Bronchial epithelial cell (primary cell): Measurements from ENCODE around the gene POLR3F. TPM values are rescaled to one million over a fixed set of nuclear protein-coding genes. Genes with fewer than 3 reads are reported as not detected.

Experiments used
- DNase-seq: peaks from one replicate; pipeline ENCODE4 v3.0.0-alpha.2; 2010; ENCODE audit warnings: low read depth
- FAIRE-seq: peaks from 2 replicates; lab custom pipeline; 2011; peaks lifted over from hg19 to GRCh38; lab: Jason Lieb, UNC
- H3K27me3 ChIP-seq: 2 replicates; pipeline ENCODE4 v1.5.1; 2011; ENCODE audit warnings: low read length; ENCODE audit not compliant: control insufficient read depth, insufficient read depth
- H3K36me3 ChIP-seq: 2 replicates; pipeline ENCODE4 v1.5.1; 2011; ENCODE audit warnings: low read length; ENCODE audit not compliant: control insufficient read depth, insufficient read depth
- H3K4me3 ChIP-seq: 2 replicates; pipeline ENCODE4 v1.5.1; 2011; ENCODE audit warnings: mild to moderate bottlenecking, low read depth, low read length, control low read depth
- total RNA-seq: library from RNA; depleted of rRNA; stranded (reverse); fragments of >200 nt; gene quantifications from 2 replicates; pipeline ENCODE4 v1.2.1, GENCODE V29; 2014
- TF ChIP-seq, protein P1 (sequence below): IDR thresholded peaks from 2 replicates; pipeline ENCODE4 v1.5.1; 2011; ENCODE audit warnings: mild to moderate bottlenecking, moderate library complexity, low read length, control low read depth, inconsistent platforms; ENCODE audit not compliant: insufficient read depth, severe bottlenecking

The POLR3F gene
- total RNA-seq, 1 donor from 2014 or later: 6.3 TPM

- no peak overlapping the region for H3K4me3 ChIP-seq
- no peaks in the 10 kb centered on the region for H3K27me3 ChIP-seq
- DNase-seq (no peak), FAIRE-seq (no peak)
- TF ChIP-seq, protein P1, sequence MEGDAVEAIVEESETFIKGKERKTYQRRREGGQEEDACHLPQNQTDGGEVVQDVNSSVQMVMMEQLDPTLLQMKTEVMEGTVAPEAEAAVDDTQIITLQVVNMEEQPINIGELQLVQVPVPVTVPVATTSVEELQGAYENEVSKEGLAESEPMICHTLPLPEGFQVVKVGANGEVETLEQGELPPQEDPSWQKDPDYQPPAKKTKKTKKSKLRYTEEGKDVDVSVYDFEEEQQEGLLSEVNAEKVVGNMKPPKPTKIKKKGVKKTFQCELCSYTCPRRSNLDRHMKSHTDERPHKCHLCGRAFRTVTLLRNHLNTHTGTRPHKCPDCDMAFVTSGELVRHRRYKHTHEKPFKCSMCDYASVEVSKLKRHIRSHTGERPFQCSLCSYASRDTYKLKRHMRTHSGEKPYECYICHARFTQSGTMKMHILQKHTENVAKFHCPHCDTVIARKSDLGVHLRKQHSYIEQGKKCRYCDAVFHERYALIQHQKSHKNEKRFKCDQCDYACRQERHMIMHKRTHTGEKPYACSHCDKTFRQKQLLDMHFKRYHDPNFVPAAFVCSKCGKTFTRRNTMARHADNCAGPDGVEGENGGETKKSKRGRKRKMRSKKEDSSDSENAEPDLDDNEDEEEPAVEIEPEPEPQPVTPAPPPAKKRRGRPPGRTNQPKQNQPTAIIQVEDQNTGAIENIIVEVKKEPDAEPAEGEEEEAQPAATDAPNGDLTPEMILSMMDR: no peak
- no peaks in the 10 kb centered on the region for H3K36me3 ChIP-seq
Observed at GRCh38 chr20:18431206-18431605, 36.0 kb upstream of the POLR3F start.

- no peak for FAIRE-seq
Observed at GRCh38 chr20:18436847-18437246, 30.3 kb upstream of the POLR3F start.

DNA sequence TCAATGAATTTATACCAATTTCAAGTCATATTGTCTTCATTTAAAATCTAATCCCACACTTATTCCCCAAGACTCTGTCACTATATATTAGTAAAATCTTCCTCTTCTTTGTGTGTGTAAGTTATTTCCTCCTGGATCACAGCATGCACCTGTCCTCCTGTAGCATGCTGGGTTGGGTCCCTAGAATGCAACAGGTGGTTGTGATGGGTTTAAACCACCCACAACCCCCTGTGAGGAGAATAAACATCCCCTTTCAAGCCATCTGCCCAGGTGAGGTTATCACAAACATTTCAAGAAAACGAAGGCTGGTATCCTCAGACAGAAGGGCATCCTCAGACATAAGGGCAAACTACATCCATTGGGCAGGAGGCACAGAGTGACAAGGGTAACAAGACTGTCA lies 26.8 kb upstream of the POLR3F start:
- no peaks in the 10 kb centered on the region for H3K36me3 ChIP-seq
- no peak overlapping the region for H3K4me3 ChIP-seq
- no peak for FAIRE-seq
- H3K27me3 ChIP-seq: no peaks in the 10 kb centered on the region
- TF ChIP-seq, protein P1: no peak
- no peak for DNase-seq

More at GRCh38 chr20:18436847-18437246, 30.3 kb upstream of the POLR3F start:
- no peaks in the 10 kb centered on the region for H3K36me3 ChIP-seq
- DNase-seq: no peak
- H3K27me3 ChIP-seq: no peaks in the 10 kb centered on the region
- no peak overlapping the region for H3K4me3 ChIP-seq
- TF ChIP-seq, protein P1: no peak

GRCh38 chr20:18443886-18444285 lies 23.3 kb upstream of the POLR3F start:
- FAIRE-seq (no peak), DNase-seq (peak; percentile 13)
- Histone ChIP-seq H3K4me3 (no peak overlapping the region), H3K27me3 (no peaks in the 10 kb centered on the region), H3K36me3 (no peaks in the 10 kb centered on the region)
- TF ChIP-seq, protein P1: no peak

DNA sequence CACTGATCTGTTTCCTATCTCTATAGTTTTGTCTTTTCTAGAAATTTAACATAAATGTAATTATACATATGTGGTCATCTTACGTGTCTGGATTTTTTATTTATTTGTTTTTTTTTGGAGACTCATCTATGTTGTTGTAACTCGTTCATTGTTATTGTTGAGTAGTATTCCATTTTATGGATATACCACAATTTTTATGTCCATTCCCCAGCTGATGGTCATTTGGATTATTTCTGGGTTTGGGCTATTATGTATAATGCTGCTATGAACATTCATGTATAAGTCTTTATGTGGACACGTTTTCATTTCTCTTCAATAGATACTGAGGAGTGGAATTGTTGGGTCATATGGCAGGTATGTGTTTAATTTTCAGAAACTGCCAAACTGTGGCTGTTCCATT lies 10.6 kb upstream of the POLR3F start:
- no peak for FAIRE-seq
- TF ChIP-seq, protein P1: no peak

DNA sequence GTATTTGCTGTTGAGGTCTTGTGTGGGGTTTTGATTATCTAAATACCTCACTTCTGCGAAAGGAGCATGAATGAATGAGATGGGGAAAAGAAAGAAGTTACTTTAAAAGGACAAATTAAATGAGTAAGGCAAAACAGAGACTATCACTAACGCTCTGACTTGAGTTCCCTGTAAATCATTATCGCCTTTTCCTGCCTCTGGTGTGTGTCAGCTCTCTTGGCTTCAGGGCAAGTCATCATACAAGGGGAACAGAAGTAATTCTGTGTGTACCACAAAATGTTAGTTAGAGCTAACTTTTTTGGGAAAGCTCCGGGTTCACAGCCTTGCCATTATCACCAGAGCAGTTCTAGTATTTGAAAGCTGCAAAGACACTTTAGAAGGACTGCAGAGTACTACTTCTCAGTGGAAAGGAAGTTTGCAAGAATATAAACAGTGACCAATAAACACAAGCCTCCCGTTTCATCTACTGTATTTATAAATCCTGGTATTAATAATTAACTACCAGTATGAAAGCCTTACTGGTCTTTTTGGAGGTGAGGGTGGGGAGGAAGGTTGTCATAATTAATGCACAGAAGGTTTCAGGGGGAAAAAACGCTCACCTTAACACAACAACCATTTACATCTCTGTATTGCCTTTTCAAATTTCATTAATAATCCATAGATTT lies 1.5 kb upstream of the POLR3F start:
- no peak for DNase-seq
- no peak for FAIRE-seq
- TF ChIP-seq, protein P1: no peak
- H3K27me3 ChIP-seq: no peaks in the 10 kb centered on the region
- no peak overlapping the region for H3K4me3 ChIP-seq
- H3K36me3 ChIP-seq: no peaks in the 10 kb centered on the region

More for the DNA sequence above, 10.6 kb upstream of the POLR3F start:
- Histone ChIP-seq H3K36me3 (no peaks in the 10 kb centered on the region), H3K4me3 (no peak overlapping the region), H3K27me3 (no peaks in the 10 kb centered on the region)
- DNase-seq: no peak
